ENCODE measurements around the gene SP3. TPM values are rescaled to one million over a fixed set of nuclear protein-coding genes. Genes with fewer than 3 reads are reported as not detected.

SP3 gene
- total RNA-seq, 1 donor from 2014 or later: 119 TPM

DNA sequence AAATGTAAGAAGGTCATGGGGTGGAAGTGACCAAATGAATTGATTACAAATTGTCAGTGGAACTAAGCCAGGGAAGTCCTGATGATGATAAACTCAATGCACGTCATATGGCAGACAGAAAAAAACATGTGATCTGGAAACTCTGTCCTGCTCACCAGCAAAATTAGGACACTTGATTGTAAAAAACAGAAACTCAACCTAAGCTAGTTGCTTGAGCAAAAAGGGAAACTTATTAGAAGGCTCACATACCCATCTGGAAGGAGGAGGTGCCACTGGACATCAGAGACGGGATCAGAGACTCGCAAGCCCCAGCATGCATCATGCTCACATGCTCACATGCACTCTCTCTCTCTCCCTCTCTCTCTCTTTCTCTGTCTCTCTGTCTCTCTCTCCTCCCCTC lies 96.8 kb downstream of the SP3 start:
- H3K4me1 ChIP-seq: peaks cover 46% of the 10 kb centered on the region
- H3K9me3 ChIP-seq: no peaks in the 10 kb centered on the region
- DNase-seq (ENCODE audit: extremely low spot score in 2 of 2): no peak
- no peak overlapping the region for H3K4me3 ChIP-seq
- intact Hi-C loops (cut with DNase I): no loop called here
- H3K36me3 ChIP-seq: no peaks in the 10 kb centered on the region
- no peaks in the 10 kb centered on the region for H3K27me3 ChIP-seq
- TF ChIP-seq POLR2AphosphoS5 (IDR thresholded peaks at IDR 0.05; ENCODE audit: insufficient read depth in 1 of 2, low read depth in 1 of 2) (no peak), POLR2A (IDR thresholded peaks at IDR 0.05) (no peak)
- TF ChIP-seq, protein P1, sequence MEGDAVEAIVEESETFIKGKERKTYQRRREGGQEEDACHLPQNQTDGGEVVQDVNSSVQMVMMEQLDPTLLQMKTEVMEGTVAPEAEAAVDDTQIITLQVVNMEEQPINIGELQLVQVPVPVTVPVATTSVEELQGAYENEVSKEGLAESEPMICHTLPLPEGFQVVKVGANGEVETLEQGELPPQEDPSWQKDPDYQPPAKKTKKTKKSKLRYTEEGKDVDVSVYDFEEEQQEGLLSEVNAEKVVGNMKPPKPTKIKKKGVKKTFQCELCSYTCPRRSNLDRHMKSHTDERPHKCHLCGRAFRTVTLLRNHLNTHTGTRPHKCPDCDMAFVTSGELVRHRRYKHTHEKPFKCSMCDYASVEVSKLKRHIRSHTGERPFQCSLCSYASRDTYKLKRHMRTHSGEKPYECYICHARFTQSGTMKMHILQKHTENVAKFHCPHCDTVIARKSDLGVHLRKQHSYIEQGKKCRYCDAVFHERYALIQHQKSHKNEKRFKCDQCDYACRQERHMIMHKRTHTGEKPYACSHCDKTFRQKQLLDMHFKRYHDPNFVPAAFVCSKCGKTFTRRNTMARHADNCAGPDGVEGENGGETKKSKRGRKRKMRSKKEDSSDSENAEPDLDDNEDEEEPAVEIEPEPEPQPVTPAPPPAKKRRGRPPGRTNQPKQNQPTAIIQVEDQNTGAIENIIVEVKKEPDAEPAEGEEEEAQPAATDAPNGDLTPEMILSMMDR (IDR thresholded peaks at IDR 0.05): no peak
- H3K27ac ChIP-seq: peak overlapping the region; percentile 73

DNA sequence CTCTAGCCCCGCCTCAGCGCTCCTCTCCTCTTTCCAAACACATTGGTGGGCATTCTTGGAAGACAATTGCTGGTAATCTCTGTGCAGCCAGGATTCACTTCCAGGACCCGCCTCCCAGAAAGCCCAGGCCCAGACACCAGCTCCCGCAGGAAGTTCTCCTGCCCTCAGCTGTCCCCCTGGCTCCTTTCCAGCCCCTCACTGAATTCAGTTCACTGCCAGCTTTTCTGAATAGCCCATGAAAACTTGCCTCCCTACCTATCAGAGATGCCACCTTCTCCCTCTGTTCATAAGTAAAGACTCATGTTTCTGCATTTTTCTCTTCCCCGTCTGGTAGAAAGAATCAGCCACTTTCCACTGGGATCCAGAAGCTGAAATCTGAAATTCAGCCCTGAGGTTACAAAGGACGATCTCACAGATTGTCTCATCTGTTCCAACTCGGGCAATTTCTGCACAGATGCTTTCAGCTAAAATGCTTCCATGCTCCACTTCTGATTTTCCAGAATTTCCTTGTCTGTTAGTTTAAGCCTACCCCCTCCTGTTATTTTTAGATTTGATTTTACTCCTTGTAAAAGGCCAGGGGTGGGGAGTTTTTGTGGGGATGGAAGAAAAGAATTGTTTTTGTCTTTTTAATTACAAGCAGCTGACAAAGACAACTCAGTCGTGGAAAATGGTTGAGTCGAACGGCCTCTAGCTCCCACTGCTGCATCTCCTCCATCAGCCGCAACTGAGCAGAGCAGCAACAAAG lies 98.1 kb downstream of the SP3 start:
- Histone ChIP-seq H3K4me3 (peak overlapping the region in 1 of 2 donors; percentile 1), H3K4me1 (peaks cover 46% of the 10 kb centered on the region), H3K9me3 (no peaks in the 10 kb centered on the region), H3K27me3 (no peaks in the 10 kb centered on the region), H3K36me3 (no peaks in the 10 kb centered on the region), H3K27ac (peak overlapping the region; percentile 73)
- intact Hi-C loops (cut with DNase I): no loop called here
- no peak for DNase-seq (ENCODE audit: extremely low spot score in 2 of 2)
- TF ChIP-seq, protein P1 (IDR thresholded peaks at IDR 0.05): no peak
- no peak for TF ChIP-seq POLR2A (IDR thresholded peaks at IDR 0.05)
- TF ChIP-seq POLR2AphosphoS5 (IDR thresholded peaks at IDR 0.05; ENCODE audit: insufficient read depth in 1 of 2, low read depth in 1 of 2): no peak

DNA sequence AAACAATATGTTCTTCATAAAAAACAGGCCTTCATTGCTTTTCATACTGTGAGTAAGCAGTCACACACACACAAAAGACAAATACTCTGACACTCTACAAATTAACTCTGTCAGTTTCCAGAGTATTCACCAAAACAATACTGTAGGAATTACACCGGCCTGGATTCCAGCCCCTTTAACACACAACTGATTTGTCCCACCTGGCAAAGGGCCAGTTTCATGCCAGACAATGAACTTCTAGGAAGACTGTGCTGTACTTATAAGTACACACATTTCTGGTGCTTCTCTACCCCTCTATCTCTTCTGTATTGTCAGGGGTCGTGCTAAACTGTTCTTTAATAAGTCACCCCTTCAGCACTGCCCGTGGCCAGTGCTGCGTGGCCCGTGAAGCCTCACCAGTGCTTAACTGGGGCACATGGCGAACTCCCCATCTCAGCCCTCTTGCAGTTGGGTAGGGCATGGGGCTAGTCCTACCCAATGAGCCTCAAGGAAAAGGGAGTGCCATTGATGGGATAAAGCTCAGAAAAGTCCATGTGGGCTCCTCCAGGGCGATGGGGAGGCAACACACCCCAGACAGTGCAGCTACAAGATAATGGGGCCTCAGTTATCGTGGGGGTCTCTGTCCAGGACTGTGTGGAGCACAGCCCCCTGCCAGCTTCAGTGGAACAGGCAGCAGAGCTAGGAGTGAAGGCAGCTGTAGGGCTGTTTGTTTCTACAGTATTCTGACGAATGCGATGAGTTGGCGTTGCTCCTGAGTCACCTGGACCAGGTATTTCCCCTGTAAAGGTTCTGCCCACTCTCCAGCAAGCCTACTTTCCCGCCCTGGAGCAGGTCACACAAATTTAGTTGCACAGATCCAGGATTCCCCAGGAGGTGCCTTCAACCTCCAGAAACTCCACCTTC lies 99.0 kb downstream of the SP3 start:
- H3K27me3 ChIP-seq: no peaks in the 10 kb centered on the region
- H3K27ac ChIP-seq: peak overlapping the region; percentile 73
- no peaks in the 10 kb centered on the region for H3K36me3 ChIP-seq
- intact Hi-C loops (cut with DNase I): no loop called here
- no peak for DNase-seq (ENCODE audit: extremely low spot score in 2 of 2)
- no peaks in the 10 kb centered on the region for H3K9me3 ChIP-seq
- no peak overlapping the region for H3K4me3 ChIP-seq
- H3K4me1 ChIP-seq: peaks cover 46% of the 10 kb centered on the region
- TF ChIP-seq, protein P1 (IDR thresholded peaks at IDR 0.05): no peak
- no peak for TF ChIP-seq POLR2A (IDR thresholded peaks at IDR 0.05)

DNA sequence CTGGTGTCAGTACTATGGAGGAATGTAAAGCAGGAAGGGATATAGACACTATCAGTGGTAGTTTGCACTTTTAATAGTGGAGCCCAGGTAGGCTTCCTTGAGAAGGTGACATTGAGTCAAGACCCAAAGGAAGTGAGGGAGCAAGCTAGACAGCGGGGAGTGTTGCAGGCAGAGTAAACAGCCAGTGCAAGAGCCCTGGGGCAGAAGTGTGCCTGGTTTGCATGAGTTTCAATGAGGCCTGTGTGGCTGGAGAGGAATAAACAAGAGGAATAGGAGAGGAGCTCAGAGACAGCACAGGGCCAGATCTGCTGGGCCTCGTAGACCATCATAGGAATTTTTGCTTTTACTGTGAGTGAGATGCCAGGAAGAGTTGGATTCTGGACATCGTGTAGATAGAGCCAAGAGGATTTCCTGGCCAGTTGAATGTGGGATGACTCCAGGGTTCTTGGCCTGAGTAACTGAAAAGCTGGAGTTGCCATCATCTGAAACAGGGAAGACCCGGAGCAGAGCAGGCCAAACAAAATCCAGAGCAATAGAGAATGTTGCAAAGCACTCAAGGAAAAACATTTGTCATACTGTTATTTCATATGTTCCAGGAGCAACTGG lies 102.5 kb downstream of the SP3 start:
- Histone ChIP-seq H3K27ac (peak overlapping the region; percentile 15), H3K27me3 (no peaks in the 10 kb centered on the region), H3K4me1 (peaks cover 27% of the 10 kb centered on the region), H3K36me3 (no peaks in the 10 kb centered on the region), H3K4me3 (no peak overlapping the region), H3K9me3 (no peaks in the 10 kb centered on the region)
- DNase-seq (ENCODE audit: extremely low spot score in 2 of 2): no peak
- TF ChIP-seq, protein P1 (IDR thresholded peaks at IDR 0.05): no peak
- TF ChIP-seq POLR2AphosphoS5 (IDR thresholded peaks at IDR 0.05; ENCODE audit: insufficient read depth in 1 of 2, low read depth in 1 of 2) (no peak), POLR2A (IDR thresholded peaks at IDR 0.05) (no peak)
- intact Hi-C loops (cut with DNase I): no loop called here
